Measurements from ENCODE around the gene IBA57.
"Not testable (repeated sequence)": the region's sequence is repeated elsewhere in the genome, so short reads cannot be mapped to it uniquely, and the experiment has no call there.

IBA57 gene

GRCh38 chr1:228173528-228174481 is 8.2 kb downstream of the IBA57 start:
- not testable (repeated sequence) for DNase-seq

DNA sequence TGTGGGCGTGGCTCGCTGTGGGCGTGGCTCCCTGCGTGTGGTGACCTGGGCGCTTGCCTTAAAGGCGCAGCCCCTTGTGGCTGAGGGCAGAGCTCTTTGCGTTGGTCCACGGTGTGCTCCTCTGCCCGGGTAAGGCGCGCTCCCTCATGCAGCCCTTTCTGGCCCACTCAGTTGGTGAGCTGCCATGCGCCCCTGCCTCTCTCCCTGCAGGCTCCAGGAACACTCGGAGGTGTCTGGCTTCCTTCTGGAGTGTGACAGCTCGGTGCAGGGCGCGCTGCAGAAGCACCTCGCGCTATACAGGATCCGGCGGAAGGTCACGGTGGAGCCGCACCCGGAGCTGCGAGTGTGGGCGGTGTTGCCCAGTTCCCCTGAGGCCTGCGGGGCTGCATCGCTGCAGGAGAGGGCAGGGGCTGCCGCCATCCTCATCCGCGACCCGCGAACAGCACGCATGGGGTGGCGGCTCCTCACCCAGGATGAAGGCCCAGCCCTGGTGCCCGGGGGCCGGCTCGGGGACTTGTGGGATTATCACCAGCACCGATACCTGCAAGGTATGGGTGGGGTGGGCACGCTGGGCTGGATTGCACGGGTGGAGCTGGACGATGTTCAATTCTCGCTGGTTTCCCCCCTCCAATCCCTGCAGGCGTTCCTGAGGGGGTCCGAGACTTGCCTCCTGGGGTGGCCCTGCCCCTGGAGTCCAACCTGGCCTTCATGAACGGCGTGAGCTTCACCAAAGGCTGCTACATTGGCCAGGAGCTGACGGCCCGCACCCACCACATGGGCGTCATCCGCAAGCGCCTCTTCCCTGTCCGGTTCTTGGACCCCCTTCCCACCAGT is 9.1 kb downstream of the IBA57 start:
- DNase-seq = peak; percentile 42

GRCh38 chr1:228175316-228176023 is 9.9 kb downstream of the IBA57 start:
- DNase-seq = no peak

- no peak for DNase-seq
Measured at GRCh38 chr1:228176024-228176395, 10.4 kb downstream of the IBA57 start.

DNA sequence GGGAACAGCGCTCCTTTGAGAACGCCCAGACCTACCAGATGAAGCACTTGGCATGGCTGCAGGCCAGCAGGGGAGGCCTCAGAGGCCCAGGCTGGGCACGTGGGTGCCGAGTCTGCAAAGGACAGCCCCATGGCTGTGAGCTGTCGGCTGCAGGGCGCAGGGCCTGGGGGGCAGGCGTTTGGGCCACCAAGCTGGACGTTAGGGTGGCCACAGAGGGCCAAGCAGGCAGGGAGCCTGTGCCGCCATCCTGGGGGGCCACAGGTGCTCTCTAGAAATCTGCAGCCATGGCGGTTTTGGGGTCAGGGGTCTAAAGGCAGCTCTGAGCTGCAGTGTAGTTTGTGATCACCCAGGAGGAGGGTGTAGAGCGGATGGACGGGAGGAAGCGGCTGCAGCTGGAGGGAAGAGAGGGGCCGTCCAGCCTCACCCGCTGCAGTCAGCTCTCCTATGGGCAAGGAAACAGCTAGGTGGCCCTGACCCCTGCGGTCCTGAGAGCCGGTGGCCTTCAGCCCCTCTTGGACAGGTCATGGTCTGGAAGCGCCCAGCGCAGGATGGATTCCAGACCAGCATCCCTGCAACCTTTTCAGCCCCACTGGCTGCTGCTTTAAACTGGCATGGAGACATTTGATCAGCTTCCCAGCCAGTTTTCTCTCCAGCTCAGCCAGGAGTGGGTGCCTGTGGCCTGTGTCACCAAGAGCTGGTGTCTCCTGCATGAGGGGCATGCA is 11.0 kb downstream of the IBA57 start:
- DNase-seq = no peak

DNA sequence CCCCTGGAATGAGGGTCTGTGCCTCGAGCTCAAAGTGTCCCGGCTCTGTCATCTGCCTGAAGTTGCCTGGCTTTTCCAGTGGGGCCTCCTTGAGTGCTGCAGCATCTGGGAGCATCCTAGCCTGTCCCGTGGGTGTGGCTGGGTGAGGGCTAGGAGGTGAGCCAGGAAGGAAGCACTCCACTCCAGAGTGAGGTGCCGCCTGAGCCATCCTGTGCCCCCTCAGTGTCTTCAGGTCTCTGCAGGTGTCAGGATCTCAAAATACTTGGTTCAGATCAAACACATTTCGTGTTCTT is 11.5 kb downstream of the IBA57 start:
- no peak for DNase-seq

DNA sequence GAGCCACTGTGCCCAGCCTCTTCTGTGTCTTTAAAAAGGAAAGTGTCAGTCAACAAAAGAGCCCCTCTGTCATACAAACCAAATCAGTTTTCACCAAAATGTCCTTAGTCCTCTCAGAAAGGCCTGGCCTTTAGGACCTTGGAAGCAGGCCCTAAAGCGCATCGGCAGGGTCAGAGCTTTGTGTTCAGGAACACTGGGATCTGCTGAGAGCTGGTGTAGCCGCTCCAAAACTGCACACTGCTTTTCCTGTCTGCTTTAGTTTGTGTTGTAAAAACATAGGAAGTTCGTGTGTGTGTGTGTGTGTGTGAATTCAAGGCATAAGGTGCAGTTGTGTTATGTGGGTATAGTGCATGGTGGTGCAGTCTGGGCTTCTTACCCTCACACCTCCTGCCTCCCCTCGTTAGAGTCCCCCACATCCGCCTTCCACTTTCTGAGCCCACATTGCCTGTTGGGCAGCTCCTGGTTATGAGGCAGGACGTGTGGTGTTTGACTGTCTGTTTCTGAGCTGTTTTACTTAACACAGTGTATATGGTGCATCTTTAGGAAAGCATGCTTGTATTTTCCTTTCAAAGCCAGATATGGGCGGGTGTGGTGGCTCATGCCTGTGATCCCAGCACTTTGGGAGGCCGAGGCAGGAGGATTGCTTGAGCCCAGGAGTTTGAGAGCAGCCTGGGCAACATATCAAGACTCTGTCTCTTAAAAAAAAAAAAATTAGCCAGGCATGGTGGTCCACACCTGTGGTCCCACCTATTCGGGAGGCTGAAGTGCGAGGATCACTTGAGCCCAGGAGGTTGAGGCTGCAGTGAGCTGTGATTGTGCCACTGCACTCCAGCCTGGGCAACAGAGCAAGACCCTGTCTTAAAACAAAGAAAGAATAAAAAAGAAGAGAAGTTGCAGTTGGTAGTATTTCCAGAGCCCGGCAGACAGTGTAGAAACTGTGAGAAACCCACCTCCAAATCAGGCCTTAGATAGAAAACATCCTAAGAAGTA is 12.4 kb downstream of the IBA57 start:
- no peak for DNase-seq

DNA sequence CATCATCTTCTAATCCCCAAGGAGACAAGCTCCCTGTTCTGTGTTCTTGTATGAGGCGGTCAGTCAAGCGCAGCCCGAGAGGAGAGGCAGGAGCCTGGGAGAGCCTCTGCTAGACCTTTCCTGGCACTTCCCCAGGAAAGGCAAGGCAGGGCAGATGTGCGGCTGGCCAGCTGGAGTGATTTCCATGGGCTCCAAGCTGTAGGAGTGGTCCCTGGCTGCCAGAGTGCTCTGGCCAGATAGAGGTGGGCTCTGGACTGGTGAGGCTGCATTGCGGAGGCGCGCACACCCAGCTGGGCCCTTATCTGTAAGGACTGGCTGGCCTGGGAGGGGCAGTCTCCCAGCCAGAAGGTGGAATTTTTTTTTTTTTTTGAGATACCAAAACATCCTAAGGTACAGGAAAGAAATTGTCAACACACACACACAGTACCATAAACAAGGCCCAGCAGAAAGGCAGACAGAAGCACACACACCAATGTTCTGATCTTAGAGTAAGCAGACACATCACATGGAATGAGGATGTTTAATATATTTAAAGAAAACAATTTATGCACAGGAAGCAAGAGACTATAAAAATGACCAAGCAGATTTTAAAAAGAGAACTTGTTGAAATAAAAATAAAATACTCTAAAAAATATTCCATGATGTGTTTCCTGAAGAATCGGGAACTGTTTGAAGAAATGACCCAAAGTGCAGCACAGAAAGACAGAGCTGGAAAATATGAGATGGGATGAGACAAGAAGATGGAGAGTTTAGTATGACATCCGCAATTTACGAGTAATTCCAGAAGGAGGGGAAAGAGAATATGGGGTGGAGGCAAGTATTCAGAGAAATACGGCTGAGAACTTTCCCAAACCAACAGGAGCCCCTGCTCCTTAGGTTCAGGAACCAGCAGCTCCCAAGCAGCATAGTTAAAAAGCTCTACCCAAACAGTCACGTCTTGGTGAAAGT is 13.4 kb downstream of the IBA57 start:
- DNase-seq = no peak

- DNase-seq = no peak
Measured at GRCh38 chr1:228180271-228180958, 14.8 kb downstream of the IBA57 start.

- DNase-seq = no peak
Measured at GRCh38 chr1:228180959-228181644, 15.5 kb downstream of the IBA57 start.

DNA sequence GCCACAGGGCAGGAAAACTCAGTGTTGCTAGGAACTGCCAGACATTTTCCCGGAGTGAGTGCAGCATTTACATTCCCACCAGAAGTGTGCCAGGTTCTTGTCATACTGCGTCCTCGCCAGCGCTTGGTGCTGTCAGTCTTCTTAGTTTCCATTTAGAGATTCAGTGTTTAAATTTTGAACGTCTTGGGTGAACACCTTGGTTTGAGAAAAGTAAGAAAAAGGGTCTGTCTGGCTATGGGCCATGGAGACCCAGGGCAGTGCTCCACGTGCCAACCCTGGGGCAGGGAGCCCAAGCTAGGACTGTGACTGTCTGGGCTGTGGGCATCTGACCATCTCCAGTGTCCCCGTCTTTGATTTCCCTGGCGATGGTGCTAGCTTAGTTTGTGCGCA is 16.0 kb downstream of the IBA57 start:
- DNase-seq = no peak

GRCh38 chr1:228182296-228183030 is 16.9 kb downstream of the IBA57 start:
- DNase-seq = no peak

- DNase-seq = no peak
Measured at GRCh38 chr1:228184152-228184551, 18.5 kb downstream of the IBA57 start.

DNA sequence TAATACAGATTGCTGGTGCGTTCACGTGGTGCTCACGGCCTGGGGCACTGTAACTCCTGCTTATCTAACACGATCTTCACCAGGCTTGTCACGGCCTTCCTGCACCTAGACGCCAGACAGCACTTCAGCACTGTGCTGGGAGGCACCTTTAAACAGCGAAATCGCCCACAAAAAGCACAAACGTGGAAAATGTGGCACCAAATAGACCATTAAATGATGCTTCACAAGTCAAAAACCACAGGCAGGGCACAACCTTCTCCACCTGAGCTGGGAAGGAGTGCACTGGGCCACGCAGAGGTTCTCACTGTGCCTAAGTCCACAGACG is 20.0 kb downstream of the IBA57 start:
- DNase-seq = peak; percentile 58

- not testable (repeated sequence) for DNase-seq
Measured at GRCh38 chr1:228188249-228188648, 22.6 kb downstream of the IBA57 start.

- no peak for DNase-seq
Measured at GRCh38 chr1:228190182-228190581, 24.6 kb downstream of the IBA57 start.

GRCh38 chr1:228190778-228191177 is 25.2 kb downstream of the IBA57 start:
- no peak for DNase-seq

GRCh38 chr1:228194436-228194835 is 28.8 kb downstream of the IBA57 start:
- no peak for DNase-seq
